Measurements from ENCODE around the gene FAF2.

The FAF2 gene

DNA sequence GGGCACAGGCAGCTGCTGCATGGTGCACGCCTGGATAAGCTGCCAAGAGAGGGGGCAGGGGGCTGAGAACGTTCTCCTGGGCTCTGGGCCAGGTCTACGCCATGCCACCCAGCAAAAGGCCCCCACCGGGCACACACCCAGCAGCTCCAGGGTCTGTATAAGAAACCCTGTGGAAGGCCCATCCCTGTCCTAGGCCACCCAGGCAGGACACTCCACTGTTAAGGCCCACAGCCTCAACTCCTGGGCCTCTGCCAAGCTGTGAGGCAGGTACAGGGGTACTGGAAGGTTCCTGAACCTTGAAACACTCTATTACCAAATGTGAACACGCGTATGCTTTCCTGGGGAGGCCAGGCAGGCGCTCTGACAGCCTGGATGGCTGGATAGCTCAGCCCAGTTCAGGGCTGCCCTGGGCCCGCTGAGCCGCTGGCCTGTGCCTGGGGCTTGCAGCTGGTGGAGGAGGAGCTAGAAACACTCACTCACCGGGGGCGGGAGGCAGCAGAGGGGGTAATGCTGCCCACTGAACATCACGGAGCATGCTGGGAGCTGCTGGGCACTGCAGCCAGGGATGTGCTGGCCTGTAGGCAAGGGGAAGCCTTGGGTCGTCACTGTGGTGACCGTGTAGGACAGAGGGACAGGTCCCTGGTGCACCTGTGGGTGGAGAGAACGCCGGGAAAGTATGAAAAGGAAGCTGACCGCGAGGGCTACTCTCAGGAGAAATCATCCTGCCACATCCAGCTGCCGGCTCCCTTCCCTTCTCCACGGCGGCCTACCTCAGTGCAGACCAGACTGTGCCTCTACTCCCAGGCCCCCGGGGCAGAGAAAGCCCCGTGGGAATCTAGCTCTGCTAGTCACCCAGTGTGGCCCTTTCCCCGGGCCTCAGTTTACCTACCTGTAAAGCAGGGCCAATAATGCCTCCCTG, 83.1 kb downstream of the FAF2 start:
- no peak for DNase-seq (ENCODE audit: low read depth in 1 of 2, low spot score in 1 of 2)

- DNase-seq (ENCODE audit: low read depth in 1 of 2, low spot score in 1 of 2) = no peak
These were observed 83.8 kb downstream of the FAF2 start for GRCh38 chr5:176531902-176532493.

- DNase-seq (ENCODE audit: low read depth in 1 of 2, low spot score in 1 of 2) = no peak
These were observed 84.6 kb downstream of the FAF2 start for GRCh38 chr5:176532795-176533194.

- no peak for DNase-seq (ENCODE audit: low read depth in 1 of 2, low spot score in 1 of 2)
These were observed 85.2 kb downstream of the FAF2 start for GRCh38 chr5:176533390-176533789.

- peak in 1 of 2 donors; percentile 32 for DNase-seq (ENCODE audit: low read depth in 1 of 2, low spot score in 1 of 2)
These were observed 85.9 kb downstream of the FAF2 start for GRCh38 chr5:176533894-176534611.

- no peak for DNase-seq (ENCODE audit: low read depth in 1 of 2, low spot score in 1 of 2)
These were observed 86.5 kb downstream of the FAF2 start for GRCh38 chr5:176534640-176535039.

DNA sequence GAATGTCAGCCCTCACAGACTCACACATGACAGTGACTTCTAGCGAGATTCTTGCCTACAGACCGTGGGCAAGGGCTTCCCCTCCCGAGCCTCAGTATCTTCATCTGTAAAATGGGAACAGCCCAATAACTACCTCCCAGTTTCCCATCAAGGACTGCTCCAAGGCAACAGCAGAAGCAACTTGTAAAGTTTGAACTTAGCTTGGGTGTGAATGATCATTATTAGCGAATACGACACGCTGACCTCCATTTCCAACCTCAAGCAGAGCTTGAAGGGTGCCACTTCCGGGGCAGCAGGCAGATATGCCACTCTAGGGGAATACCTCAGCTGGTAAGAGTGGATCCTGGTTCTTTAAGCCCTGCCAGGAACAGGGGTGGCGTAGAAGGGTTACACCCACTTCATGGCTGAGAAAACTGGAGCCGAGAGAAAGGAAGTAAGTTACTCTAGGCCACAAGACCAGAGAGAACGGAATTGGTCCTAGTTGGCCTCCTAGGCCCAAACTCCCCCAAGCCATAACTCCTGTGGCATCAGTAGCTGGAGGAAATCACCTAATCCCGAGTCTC, 87.0 kb downstream of the FAF2 start:
- no peak for DNase-seq (ENCODE audit: low read depth in 1 of 2, low spot score in 1 of 2)

GRCh38 chr5:176535664-176536131, 87.5 kb downstream of the FAF2 start:
- no peak for DNase-seq (ENCODE audit: low read depth in 1 of 2, low spot score in 1 of 2)

DNA sequence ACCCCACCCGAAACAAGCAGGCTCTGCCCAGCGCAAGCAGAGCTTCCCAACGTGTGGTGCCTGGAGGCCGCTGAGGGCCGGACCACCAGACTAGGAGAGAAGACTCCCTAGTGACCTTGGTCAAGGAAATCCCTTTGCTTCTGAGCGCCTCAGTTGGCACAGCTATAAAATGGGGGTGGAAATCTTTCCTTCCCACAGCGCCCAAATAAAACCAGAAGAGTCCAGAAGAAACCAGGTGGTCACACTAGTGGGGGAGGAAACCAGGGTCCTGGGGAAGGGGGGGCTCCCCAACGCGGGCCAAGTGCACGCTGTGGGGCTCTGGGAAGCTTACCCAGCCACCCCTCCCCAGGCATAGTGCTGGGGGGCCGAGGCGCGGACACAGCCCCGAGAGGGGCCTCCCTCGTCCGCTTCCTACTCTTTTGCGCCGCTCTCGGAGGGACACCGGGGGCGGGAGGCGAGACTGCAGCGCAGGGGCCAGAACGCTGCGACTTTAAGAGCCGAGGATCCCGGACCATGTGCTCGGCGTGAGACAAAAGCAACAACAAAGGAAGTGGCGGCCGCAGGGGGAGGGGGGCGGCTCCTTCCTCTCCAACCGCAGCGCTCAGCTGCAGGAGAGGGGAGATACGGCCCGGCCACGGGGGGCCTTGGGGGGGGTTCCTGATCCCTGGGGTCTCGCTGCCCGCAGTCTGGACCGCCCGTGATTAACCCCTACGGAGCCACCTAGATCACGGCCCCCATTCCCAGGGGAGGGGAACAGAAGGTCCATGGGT, 88.1 kb downstream of the FAF2 start:
- peak; percentile 68 to 80 for DNase-seq (ENCODE audit: low read depth in 1 of 2, low spot score in 1 of 2)

DNA sequence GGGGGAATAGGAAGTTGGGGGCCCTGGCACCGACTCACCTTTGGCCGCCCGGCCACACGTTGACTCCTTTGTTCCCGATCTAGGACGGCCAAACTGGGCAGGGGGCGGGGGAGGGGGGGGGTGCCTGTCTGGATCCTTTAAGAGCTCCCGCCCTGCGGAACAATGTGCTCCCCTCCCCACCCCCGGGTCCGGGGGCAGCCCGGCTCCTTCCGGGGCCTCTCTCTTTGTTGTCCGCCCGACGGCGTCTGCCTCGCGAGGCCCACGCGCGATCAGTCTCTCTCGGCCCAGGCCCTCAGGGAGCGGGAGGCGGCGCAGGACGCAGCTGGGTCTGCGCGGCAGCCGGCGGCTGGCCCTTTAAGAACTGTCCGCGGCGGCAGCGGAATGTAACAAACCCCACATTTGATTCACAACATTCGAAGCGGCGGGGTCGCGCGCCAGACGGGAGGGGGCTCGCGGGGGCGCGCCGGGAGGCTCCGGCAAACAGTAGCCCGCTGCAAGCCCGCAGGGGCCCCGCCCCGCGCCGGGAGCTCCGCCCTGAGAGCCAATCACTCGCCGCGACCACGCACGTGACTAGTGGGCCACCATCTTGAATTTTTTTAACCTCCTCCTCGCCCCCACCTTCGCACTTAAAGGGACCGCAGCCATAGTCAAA, 88.8 kb downstream of the FAF2 start, which contains the start of gene RNF44:
Gene RNF44, minus strand, starts transcription at position 501 of the 652 bp plus-strand sequence. CDS start 4,930 bp downstream, outside the sequence.
- DNase-seq (ENCODE audit: low read depth in 1 of 2, low spot score in 1 of 2) = peak; percentile 97 to 98

GRCh38 chr5:176537554-176538229, 89.5 kb downstream of the FAF2 start:
- DNase-seq (ENCODE audit: low read depth in 1 of 2, low spot score in 1 of 2) = peak; percentile 91 to 94

GRCh38 chr5:176538230-176538988, 90.2 kb downstream of the FAF2 start:
- no peak for DNase-seq (ENCODE audit: low read depth in 1 of 2, low spot score in 1 of 2)

GRCh38 chr5:176538989-176539384, 90.8 kb downstream of the FAF2 start:
- no peak for DNase-seq (ENCODE audit: low read depth in 1 of 2, low spot score in 1 of 2)

- no peak for DNase-seq (ENCODE audit: low read depth in 1 of 2, low spot score in 1 of 2)
These were observed 92.3 kb downstream of the FAF2 start for GRCh38 chr5:176540476-176540899.

- DNase-seq (ENCODE audit: low read depth in 1 of 2, low spot score in 1 of 2) = no peak
These were observed 92.8 kb downstream of the FAF2 start for GRCh38 chr5:176540956-176541337.

DNA sequence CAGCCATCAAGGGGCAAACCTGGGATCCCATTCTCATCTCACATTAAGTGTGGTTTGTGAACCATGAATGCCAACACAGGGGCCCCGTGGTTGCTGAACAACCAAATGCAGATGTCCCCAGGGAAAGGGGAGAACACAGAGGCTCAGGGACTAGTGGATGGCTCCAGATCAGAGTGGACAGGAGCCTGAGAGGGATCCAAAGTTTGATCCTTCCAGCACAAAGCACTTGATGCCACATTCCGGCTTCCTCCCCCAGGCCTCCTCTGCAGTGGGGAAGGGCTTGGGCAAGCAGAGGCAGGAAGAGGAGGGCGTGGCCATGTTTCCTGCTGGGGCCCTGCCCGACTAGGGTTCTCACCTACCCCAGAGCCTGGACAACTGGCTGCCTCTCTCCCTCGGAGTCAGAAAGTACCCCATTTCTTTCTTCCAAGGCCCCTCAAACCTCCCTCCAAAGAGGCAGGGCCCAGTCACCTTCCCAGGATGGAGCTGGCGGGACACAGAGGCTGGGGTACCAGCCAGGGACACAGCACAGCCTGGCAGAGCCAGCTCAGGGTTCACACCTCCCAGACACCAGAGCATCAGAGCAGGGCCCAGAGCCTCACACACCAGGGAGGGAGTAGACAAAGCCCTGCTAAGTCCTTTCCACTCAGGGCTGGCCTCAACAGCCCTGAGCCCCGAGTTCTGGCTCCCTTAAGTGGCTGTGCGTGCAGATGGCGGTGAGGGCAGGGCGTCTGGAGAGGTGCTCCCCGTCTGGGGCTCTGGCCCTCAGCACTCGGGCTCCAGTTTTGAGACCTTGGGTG, 93.4 kb downstream of the FAF2 start:
- peak; percentile 34 to 50 for DNase-seq (ENCODE audit: low read depth in 1 of 2, low spot score in 1 of 2)

DNA sequence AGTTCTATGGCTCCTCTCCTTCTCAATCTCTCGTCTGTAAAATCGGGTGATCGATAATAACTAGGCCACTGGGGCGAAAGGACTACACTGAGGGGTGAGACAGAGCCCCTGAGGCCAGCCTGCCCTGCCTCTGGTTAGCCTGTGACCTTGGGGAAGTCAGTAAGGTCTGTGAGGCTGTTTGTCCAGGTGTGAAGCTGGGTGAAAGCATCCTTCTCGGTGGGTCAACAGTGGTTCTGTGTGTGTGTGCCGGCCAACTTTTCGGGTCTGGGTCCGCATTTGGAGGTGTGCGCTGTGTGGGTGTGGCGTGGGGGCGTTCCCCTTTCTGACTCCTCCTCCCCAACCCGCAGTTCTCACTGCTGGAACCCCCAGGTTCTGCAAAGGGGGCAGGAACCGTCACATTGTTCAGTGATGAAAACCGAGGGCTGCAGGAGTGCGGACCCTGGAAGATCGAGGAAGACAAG, 94.0 kb downstream of the FAF2 start:
- peak; percentile 42 to 45 for DNase-seq (ENCODE audit: low read depth in 1 of 2, low spot score in 1 of 2)
